GM19023 (cell line): ENCODE results near the gene CDKL4.
A peak's percentile ranks its signal among the peaks of the same experiment; 100 is the strongest.
"Not testable (repeated sequence)": the region's sequence is repeated elsewhere in the genome, so short reads cannot be mapped to it uniquely, and the experiment has no call there.

Experiments
- ATAC-seq: cut with Tn5 transposase; IDR thresholded peaks from one replicate; pipeline ENCODE4 v1.9.1; 2021; ENCODE audit warnings: mild to moderate bottlenecking, moderate library complexity; ENCODE audit not compliant: unreplicated experiment

The CDKL4 gene

DNA sequence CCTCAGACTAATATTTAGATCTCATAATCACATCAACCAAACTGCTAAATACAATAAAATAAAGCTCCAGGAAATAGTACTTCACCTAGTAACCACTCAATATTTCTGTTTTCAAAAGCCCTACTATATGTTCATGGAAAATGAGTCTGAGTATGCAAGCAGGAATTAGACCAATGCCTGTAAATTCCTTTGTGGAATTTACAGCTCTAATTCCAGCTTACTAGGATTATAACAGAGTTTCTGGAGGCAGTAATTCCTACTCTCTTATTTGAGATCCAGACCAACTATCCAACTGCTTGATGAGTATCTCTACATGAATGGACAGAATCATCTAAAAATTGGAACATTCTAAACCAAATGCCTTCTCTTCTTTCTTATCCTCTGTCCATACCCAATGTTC lies 11.6 kb downstream of the CDKL4 start:
- ATAC-seq = no peak

DNA sequence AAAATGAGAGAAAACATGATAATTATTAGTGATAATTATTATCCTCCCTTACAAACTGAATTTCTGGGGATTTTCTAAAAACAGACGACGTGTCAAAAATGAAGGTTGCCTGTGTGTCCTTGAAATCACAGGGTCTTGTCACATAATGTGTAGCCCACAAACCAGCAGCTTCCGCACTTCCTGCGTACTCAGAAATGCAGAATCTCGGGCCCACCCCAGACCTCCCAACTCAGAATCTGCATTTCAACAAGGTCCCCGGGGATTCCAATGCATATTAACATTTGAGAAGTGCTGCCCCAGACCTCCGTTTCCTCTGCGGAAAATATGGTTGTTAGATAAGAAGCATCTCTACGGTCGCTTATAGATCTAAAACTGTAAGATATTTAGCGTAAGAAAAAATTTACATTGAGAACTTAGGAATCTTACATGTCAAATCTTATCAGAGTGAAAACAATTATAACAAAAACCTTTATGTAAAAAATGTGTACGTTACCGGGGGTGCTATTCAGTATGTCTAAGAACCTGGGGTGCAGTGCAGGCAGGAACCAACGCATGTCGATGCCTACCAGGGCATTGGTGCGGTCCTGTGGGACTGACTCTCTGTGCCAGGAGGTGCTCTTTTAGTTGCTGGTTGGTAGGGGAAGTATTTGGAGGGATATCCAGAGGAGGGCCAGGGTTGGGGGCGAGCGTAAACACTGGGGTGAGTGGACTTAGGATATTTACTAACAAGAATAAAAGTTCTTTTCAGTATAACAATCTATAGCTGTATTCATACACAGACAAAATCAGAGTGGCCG lies 15.2 kb downstream of the CDKL4 start:
- peak; percentile 15 for ATAC-seq

DNA sequence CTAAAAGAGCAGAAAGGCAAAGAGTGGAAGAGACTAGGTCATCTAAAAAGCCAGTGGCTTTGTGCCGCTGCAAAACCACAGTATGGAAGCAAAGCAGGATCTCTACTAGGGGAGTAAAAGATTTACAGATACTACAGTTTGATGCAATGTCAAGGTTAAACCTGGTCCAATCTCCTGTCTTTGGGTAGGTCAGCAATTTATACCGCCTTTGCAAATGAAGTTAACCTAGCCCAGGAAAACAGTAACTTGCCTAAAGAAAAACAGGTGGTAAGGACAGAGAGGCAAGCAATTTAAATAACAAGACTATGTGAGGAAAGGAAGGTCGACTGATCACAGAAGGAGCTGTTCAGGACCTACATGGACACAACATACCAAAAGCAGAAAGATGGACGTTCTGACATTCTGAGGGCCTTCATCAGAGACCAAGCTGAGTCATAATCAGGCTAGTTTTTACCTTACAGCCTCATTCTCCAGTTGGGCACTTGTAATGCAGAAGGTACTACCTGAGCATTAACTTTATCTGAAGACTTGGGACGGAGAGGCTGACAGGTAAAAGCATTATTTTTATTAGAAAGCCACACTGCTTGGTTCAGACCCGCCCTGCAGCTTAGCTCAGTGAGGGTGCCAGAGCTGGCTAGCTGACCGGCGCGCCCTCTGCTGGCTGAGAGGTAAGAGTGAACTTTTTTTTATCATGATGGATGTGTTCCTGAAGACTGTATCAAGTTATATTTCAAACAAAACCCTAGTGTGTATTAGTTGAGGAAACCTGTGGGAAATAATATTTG lies 15.9 kb downstream of the CDKL4 start:
- peak; percentile 89 for ATAC-seq

DNA sequence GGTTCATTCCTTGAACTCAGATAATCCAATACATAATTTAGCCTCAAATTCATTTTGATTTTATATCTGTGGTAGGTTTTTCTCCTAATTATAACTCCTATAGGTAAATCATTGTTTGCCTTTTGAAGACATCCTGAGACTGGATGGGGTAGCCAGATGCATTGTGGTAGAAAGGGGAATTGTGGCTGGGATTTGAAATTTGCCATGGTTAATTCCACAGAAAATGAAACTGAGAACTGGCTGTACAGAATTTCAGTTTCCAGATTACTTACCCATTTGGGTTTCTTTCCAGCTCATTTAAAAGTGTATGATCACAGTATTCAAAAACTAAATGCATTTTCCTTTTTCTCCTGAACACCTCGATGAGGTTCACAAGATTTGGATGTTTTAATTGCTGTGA lies 18.2 kb downstream of the CDKL4 start:
- no peak for ATAC-seq

DNA sequence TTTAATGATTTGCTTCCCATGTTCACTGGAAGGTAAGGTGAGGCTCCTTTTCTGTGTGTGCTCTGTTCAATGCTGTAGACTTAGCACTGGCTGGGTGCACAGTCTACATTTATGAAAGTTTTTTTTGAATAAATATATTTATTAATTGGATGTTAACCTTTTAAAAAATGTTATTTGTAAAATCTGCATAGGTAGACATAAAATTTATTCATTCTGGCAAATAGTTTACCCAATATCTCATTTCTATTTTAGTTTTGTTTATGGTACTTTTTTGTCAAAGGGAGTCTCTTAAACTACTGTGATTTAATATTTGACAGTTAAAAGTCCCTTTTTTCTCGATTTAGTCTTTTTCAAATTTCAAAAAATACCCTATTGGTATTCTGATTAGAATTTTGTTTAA lies 19.9 kb downstream of the CDKL4 start:
- ATAC-seq = no peak

DNA sequence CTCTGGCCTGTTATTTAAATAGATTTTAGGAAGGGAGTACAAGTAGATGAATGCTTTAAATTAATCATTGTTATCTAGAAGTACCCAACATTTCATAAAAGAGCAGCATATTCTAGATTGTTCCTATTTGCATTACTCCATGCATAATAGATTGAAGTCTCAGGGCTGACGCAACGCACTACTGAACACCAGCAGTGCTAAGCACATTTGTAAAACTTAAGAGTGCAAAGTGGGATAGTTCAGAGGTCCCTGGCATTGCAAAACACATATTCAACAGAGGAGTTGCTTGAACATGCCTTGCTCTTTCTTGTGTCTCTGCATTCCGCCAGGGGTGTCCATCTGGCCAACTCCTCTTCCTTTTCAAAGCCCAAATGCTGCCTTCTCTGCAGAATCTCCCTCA lies 22.3 kb downstream of the CDKL4 start:
- ATAC-seq = no peak

DNA sequence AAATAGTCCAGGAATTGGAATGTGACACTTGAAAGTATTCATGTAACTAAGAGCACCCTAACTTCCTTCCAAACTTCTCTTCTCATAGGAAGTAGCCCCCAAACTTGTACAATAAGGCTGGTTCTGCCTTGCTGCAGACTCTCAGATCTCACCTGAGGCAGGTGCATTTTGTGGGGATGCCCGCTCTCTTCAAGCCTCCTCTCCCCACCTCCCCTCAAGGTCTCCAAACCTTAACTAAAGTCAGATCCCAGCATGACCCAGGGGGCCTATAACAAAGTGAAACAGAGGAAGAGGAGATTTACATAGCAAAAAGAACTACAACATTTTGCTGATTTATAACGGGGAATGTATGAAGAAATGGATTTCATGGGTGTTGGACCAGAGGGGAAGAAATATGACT lies 23.6 kb downstream of the CDKL4 start:
- no peak for ATAC-seq

DNA sequence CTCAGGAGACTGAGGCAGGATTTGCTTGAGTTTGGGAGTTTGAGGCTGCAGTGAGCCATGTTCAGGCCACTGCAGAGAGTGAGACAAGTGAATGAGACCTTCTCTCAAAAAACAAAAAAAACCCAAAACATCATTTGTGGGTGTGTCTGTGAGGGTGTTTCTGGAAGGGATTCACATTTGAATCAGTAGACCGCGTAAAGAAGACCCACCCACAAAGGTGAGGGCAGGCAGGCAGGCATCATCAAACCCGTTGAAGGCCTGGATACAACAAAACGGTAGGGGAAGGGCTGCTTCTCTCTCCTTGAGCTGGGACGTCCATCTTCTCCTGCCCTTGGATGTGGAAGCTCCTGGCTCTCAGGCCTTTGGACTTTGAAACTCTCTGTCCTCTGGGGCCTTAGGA lies 25.4 kb downstream of the CDKL4 start:
- ATAC-seq = no peak

DNA sequence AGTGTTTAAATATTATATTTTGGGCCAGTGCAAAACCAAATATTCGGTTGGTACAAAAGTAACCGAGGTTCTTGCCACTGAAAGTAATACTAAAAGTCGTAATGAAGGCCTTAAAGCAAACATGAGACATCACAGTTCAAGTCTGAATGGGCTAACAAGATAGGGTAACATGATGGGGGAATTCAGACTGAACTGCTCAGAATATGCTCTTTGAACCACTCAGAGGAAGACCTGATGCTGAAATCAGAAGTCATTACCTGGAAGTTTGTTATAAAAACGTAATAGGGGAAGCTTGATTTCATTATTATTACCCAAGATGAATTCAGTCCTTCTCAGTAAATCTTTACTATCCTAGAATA lies 26.6 kb downstream of the CDKL4 start:
- no peak for ATAC-seq

DNA sequence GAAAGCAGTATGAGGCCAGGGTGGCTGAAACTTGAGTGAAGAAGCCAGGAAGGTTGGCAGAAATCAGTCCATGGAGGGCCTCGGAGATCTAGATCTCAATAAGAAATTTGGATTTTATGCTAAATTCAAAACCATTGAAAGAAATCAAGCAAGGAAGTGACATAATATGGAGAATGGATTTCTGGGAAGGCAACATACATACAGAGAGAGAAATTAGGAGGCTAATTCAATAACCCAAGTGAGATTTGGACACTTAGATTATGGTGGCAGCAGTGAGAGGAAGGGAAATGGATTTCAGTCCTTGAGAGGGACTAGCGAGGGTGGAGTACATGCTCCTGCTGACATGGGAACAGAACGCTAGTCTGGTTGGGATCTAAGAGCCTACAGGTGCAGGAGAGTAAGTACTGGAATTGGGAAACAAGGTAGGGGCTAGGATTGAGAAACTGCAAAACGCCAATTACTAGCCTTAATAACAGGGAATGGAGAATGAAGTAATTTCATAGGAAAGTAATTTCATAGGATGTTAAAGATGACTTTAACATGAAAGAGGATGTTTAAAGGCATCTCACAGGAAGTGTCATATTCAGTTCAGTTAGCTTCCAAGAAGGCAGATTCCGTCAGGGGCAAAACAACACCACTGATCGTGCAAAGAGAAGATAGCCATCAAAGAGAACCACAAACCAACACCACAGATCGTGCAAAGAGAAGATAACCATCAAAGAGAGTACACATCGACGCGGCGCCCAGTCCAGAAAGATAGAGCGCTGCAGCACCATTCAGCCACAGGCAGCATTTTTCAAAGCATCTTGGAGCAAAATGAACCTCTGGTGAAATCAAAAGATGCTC lies 27.2 kb downstream of the CDKL4 start:
- ATAC-seq = no peak

DNA sequence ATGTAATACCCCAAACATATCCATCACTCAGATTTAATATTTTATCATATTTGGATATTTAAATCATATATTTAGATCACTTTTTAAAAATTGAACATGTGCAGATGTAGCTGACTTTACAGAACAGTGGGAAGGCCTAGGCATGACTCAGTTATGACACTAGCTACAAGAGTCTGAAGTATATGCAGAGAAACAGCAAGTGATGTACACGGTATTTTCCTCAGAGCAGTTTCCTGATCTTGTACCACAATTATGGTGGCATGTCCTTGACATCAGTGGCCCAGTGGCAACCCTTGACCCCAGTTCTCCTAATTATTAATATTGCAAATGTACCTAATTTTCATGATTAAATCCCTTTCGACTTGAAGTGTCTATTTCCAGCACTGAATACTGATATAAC lies 28.2 kb downstream of the CDKL4 start:
- ATAC-seq = no peak

DNA sequence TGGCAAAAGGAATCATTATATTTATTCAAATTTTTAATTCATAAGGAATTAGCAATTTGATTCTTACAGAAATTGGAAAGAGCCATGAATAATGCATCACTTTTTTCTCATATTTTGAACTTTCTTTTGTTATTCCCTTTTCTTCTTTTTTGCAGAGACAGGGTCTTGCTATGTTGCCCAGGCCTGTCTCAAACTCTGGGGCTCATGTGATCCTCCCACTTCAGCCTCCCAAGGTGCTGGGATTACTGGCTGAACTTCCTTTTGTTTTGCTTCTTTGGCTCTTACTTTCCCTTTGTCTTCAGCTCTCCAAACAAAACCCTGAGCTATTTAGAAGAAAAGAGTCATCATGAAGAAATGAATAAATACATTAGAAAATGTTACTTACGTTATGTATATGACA lies 30.8 kb downstream of the CDKL4 start:
- no peak for ATAC-seq

DNA sequence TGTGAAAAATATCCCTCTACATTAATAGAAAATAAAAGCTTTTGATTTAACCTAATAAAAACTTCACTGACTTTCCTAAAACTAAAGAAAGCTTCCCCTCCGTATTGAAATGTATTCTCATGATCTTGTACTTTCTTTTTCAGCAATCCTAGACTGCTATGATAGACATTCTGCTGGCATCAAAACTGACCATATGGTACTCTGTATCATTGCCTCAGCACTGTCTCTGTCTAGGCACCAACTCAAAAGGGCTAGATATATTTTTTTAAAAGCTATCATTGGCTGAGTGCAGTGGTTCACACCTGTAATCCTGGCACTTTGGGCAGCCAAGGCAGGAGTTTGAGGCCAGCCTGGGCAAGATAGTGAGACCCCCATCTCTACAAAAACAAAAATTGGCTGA lies 32.9 kb downstream of the CDKL4 start:
- no peak for ATAC-seq

DNA sequence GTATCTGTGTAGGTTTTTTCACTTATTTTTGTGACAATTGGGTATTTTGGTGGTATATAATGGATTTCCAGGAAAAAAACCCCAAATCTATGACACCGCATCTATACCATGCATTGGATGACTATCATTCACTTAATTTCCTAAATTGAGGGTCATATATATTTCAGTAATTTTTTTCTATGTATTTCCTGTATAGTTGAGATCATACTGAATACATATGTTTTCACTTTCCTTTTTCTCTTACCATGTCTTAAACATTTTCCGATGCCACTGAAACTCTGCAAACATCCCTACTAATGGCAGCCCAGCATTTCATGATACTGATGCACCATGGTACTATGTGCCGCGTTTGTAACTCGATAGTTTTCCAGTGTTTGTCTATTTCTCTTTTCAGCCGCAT lies 40.4 kb downstream of the CDKL4 start:
- no peak for ATAC-seq

DNA sequence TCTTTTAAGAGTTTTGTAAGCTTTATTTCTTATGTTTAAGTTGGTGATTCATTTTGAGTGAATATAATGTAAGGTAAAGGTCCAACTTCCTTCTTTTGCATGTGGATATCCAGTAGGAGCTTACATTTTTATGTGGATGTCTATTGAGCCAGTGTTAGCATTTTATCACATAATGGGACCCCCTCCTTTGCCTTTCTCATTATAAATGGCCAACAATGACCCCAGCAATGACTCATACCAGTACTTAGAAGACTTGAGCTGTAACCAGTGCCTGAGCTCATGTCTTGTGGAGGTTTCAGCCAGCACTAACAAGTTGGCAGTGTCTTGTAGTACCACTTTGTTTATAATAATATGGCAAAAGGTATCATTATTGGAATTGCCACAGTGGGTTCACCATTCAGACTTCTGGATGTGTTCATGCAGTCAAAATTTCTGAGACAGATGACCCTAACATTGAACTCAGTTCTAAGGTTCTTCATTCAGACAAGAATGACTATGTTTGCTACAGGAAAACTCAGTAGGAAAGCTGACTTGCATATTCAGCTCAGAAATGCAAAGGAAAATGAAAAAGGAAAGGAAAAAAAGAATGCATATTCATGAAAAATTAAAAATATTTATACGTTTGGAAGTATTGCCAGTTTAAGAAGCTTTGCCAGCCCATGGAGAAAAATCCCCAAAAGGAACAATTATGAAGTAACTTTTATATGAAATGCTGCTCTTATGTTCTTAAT lies 41.0 kb downstream of the CDKL4 start:
- no peak for ATAC-seq

DNA sequence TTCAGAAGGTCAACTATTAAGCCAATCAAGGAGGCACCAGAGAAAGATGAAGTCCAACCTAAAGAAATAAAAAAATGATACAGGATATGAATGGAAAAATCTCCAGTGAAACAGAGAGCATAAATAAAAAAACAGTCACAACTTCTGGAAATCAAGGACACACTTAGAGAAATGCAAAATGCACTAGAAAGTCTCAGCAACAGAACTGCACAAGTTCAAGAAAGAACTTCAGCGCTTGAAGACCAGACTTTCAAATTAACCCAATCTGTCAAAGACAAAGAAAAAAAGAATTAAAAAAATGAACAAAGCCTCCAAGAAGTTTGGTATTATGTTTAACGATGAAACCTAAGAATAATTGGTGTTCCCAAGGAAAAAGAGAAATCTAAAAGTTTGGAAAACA lies 46.8 kb downstream of the CDKL4 start:
- not testable (repeated sequence) for ATAC-seq

DNA sequence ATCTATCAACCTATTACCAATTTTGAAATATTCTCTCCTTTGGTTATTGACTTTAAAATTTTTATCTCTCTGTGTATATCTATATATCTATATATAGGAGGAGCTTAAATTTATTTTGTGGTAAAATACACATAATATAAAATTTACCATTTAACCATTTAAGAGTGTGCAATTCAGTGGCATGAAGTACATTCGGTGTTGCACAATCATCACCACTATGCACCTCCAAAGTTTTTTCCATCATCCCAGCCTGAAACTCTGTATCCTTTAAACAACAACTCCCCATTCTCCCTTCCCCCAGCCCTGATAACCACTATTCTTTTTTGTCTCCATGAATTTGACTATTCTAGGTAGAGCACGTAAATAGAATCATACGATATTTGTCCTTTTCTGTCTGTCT lies 49.1 kb downstream of the CDKL4 start:
- no peak for ATAC-seq

DNA sequence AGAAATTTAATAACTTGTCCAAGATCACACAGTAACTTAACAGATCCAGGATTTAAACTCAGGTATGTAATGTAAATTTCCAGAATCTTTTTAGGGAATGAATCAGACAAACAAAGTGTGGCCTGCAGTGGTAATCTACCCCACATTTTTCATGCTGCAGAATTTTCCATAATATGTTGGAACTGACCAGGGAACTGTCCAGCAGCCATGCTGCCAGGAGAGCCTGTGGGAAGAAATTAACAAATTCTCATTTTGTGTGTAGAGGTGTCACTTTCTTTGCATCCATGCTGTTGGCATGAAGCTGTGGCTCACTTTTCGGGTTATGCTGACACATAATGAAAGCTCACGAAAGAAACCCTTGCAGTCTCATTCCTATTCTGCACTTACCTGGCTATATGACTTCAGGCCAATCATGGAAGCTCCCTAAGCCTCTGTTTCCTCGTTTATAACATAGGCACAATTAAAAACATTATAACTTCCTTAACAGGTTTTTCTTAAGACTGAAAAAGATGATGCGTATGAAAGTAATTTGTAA lies 54.7 kb downstream of the CDKL4 start:
- no peak for ATAC-seq

DNA sequence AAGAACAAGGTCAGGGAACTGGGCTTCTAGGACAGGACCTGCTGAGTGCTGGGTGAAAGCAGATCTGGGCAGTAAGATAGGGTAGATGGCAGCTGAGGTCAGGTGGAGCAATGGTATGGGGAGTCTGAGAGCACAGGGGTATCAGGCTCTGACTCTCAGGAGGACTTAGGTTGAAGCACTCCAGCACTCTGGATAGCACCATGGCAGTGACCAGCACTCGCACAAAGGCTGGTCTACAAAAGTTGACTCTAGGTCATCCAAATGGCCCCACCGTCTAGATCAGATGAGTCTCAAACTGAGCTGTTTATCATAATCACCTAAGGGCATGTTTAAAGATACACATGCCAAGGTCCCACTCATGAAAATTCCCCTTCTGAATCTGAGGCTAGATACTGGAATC lies 60.1 kb downstream of the CDKL4 start:
- ATAC-seq = no peak

DNA sequence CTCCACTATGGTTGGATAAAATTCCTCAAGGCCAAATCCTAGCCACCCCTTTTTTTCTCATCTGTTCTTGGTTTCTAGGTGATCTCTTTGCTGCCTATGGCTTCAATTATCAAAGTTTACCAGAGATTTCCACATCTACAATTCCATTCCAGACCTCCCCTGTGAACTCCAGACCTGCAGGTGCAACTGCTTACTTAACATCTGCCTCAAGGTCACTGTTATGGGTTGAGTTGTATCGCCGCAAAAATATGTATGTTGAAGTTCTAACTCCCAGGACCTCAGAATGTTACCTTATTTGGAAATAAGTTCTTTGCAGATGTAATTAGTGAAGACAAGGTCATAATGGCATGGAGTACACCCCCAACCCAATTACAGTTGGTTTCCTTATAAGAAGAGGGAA lies 62.5 kb downstream of the CDKL4 start:
- no peak for ATAC-seq
